GM18517 (cell line): Measurements from ENCODE around the gene NDUFB11.
A peak's percentile ranks its signal among the peaks of the same experiment; 100 is the strongest.

Source experiments
- ATAC-seq: cut with Tn5 transposase; IDR thresholded peaks from one replicate; pipeline ENCODE4 v1.9.1; 2021; ENCODE audit warnings: mild to moderate bottlenecking, moderate library complexity; ENCODE audit not compliant: unreplicated experiment

Gene NDUFB11

DNA sequence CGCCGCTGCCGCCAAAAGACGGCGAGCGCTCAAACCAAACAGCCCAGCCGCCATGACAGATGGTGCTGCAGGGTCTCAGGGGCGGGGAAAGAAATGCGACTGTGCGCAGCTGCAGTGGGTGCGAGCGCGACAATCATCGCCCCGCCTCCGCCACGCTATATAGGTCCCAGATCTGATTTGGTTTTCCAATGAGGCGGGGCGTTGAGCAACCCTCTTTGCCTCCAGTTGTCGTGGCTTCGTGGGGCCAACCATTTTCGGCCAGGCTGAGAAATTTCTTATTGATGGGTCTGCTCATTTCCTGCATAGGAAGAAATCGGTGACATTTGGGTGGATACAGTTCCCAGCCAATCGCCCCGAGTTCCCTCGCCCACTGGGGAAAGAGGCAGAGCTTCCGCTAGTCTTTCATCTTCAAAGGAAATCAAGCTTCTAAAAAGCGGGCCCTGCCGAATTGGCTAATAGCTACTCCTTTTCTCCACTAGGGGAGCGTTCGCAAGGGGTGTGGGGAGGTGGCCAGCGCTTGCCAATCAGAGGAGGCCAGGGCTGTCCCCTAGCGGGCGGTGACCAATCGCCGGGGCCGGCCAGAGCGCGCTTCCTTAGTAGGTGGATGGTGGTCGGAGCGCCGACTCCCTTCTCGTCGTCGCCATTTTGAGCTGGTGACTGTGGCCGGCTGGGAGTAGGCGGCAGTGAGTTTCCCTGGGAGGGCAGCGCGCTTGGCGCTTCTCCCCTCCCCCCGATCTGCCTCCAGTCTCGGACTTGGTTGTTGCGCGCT is at the start of gene NDUFB11, which contains the start of gene RBM10:
Gene NDUFB11 (minus strand): TSS at position 77 of the 769 bp plus-strand sequence. CDS start 23 bp downstream, at position 54.
Gene RBM10 (plus strand): TSS at position 596 of the 769 bp plus-strand sequence. CDS start 2,261 bp downstream, outside the sequence.
- peak; percentile 83 for ATAC-seq

DNA sequence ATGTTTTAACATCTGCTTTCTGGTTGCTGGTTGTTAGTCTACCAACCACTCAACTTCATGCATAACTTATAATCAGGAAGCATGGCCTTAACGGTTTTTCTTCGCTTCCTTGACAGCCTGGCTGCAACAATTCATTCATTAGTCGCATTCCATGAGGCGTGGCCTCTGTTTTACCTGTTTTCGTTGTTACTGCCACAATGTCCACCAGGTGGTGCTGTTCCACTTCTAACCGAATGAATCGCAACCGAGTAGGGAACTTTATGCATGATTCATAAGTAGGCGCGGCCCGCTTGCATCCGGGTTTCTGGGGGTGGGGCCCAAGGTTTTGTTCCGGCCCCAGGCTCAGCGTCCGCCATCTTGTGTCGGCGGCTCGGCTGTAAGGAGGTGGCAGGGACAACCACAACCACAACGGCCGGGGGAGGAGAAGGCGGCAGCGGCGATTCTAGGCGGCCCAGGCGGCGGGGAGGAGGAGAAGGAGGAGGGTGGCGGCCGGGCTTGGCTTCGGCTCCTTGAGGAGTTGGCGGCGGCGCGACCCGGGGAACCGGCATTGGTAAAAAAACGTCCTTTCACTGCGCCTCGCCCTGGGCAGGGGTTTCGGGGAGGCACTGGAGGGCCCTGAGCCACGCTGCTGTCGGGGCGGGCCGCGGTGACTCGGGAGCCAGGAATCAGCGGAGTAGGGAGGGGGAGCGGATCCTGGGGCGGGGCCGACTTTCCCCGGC is 49.1 kb upstream of the NDUFB11 start, which contains the start of gene UBA1:
Gene UBA1 (plus strand): TSS at position 355 of the 719 bp plus-strand sequence. CDS start 4,974 bp downstream, outside the sequence.
- ATAC-seq: peak; percentile 72

DNA sequence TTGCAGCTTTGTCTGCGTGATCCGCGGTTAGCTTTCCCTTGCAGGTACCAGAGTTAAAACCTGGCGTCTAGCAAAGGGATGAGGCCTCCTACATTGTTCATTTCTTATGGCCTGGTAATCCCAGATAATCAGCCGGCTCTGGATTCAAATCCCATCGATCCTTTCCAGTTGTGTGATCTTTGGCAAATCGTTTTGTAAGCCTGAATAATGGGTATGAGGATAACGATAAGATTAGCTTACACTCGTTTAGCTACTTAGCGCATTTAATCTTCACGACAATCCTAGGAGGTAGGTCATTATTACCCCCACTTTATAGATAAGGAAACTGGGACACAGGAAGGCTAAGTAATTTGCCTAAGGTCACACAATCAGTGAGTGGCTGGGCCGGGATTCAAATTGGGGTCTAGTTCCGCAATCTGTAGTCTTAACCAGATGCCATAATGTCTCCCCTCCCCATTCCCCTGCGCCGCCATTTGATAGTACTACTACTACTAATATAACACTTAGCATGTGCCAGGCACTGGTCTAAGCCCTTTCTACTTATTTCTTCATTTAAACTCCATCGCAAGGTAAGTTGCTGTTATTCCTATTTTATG is 47.4 kb upstream of the NDUFB11 start:
- no peak for ATAC-seq

DNA sequence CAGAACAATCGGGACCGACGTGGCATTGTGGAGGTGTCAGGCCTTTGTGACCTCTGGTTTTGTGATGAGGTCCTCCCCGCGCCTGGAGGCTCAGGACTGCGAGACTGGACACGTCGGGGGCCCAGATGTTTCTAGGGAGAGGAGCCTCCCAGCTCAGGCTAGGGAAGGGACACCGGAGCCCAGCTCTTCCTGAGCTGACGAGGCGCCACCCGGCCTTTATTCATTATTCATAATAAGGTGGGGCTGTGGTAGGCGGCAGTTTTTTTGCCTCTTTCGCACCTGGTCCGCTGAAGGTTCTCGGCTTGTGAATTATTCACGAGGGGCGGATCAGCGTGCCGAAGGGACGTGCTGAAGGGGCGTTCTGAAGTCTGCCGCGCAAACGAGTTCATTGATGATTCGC is 46.8 kb upstream of the NDUFB11 start:
- ATAC-seq: no peak

DNA sequence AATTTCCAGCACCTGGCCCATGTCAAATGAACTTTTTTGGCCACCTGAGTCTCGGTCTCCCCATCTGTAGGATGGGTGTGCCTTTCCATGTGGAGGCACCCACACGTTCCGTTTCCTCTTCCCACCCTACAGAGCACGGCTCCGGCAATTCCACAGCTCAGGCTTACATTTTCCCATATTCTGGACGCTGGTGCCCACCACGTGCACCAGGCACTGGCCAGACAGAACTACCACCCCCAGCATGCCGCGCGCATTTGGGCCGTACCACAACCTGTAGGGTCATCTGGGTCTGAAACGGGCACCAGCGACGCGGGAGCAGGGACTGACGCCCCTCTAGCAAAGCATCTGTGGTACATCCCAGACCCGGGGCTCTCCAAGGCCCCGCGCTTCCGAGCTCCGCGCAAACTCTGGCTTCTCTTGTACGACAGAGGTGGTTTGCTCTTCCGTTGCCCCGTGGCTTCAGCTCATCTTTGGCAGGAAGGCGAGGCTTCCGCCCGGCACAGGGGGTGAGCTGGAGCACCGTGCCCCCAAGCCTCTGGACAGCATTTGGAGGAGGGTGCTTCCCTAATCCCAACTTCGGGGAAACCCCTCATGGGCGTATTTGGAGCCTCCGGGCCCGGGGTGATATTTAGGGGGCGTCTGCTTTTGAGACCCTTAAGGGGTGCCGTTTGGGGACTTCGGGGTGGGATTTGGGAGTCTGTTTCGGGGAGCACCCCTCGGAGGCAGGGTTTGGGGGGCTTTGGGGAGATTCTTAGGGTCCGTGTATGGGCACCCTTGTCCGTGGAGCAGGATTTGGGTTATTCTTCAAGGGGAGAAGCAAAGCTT is 46.2 kb upstream of the NDUFB11 start:
- ATAC-seq: peak; percentile 53

DNA sequence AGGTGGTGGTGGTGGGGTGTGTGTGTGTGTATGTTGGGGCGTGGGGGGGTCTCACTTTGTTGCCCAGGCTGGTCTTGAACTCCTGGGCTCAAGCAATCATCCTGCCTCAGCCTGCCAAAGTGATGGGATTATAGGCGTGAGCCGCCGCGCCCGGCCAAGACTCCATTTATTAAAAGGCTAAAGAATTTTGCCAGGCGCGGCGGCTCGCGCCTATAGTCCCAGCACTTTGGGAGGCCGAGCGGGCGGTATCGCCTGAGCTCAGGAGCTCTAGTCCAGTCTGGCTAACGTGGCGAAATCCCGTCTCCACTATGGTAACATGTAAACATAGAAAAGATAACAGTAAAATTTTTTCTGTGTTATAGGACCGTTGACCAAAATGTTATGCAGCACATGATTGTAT is 45.4 kb upstream of the NDUFB11 start:
- ATAC-seq: no peak

DNA sequence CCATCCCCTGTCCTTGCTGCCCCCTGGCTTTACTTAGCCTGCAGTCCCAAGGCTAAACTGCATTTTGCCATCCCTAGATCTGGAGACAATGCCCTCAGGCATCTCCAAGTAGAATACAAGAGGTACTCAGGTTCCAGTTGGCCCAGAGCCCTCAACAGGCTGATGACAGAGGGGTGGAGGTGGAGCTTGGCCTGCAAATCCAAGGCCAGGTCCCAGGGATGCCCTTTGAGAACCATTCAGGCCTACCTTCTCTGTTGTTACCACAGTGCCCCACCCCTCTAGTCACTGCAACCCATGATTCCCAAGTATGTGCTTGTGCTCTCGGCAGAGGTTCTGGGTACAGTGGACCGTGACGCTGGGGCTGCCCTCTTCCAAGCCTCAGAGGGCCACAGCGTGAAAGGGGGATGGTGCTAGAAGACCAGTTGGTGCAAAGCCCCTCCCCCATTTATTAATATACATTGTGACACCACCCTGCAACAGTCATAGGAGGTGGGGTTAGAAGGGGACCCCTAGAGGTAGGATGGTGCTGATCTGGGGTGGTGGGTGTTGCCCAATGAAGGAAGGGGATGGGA is 42.7 kb upstream of the NDUFB11 start:
- no peak for ATAC-seq

DNA sequence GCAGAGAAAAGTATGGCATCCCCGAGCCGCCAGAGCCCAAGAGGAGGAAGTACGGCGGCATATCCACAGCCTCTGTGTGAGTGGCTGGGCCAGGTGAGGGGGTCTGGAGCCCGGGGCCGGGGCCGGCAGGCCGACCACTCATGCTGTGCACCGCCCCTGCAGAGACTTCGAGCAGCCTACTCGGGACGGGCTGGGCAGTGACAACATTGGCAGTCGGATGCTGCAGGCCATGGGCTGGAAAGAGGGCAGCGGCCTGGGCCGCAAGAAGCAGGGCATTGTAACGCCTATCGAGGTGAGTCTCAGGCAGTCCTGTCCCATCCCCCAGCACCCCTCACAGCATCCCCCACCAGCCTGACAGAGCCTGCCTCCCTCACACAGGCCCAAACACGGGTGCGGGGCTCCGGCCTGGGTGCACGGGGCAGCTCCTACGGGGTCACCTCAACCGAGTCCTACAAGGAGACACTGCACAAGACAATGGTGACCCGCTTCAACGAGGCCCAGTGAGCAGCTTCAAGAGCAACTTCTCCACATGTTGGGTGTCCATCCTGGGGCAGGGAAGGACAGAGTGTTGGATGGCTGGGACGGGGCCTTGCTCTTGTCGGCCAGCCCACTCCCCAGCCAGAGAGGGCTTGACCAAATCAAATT is 41.7 kb upstream of the NDUFB11 start:
- ATAC-seq: no peak

DNA sequence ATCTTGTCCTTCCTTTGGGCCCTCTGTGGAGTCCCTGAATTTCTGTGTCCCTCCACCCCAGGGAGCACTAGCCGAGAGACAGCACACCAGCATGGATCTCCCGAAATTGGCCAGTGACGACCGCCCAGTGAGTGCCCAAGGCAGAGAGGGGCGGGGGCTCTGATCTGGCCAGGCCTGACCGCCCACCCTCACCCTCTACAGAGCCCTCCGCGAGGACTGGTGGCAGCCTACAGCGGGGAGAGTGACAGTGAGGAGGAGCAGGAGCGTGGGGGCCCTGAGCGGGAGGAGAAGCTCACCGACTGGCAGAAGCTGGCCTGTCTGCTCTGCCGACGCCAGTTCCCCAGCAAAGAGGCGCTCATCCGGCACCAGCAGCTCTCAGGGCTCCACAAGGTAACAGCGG is 40.7 kb upstream of the NDUFB11 start:
- no peak for ATAC-seq

DNA sequence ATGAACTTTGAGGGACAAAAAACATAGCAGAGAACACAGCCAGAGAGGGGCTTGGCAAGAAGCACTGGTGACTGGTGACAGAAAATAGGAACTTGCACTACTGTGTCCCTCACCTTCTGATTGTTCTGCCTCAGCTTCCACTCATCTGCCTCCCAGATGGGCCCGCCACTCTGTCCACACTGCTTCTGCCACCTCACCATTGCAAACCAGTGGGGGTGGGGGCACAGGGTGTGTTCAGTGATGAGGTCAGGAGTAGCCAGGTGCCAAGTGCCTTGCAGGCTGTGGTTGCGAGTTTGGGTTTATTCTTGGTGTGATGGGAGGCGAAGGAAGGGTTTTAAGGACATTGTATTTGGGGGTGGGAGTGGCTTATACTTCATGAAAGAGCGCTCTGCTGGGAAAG is 40.0 kb upstream of the NDUFB11 start:
- no peak for ATAC-seq

DNA sequence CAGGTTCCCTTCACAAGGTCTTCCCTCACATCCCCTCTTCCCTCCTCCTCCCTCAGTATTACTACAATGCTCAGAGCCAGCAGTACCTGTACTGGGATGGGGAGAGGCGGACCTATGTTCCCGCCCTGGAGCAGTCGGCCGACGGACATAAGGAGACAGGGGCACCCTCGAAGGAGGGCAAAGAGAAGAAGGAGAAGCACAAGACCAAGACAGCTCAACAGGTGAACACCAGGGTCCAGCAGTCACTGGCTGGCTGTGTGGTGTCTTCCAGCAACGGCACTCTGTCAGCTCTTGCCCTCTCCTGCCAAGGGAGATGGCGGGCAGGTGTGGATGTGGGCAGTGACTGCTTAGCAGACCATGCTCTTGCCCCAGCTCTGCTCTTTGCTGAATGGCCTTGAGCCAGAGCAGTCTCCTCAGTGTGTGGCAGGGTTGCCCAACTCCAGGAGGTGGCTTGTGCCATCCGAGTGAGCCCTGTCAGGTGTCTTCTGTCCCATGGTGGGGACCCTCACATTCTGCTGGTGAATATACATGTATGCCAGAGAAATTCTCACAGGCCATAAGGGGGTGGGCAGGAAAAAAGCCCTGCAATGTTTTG is 37.7 kb upstream of the NDUFB11 start:
- no peak for ATAC-seq

DNA sequence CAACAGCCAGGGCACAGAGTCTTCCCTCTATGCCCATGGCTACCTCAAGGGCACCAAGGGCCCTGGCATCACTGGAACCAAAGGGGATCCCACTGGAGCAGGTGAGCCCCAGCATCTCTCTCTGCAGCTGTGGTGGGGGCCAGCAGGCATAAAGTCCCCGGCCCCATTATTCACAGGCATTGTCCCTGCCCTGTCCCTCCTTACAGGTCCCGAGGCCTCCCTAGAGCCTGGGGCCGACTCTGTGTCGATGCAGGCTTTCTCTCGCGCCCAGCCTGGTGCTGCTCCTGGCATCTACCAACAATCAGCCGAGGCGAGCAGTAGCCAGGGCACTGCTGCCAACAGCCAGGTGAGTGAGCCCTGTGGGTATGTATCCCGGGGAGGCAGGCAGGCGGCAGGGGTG is 36.8 kb upstream of the NDUFB11 start:
- no peak for ATAC-seq

DNA sequence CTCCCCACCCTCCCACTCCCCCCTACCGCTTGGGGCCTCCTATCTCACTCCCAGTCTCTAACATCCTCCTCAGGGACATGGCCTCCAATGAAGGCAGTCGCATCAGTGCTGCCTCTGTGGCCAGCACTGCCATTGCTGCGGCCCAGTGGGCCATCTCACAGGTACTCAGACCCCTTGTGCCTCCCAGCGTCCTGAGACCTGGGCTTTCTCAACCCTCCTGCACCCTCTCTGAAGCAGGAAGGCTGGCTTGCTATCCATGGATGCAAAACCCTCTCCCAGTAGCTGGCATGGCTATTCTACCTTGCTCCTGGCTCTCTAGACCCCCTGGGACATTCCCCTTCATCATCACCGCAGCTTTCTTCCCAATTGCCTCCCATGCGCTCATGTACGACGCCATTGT is 35.8 kb upstream of the NDUFB11 start:
- no peak for ATAC-seq

DNA sequence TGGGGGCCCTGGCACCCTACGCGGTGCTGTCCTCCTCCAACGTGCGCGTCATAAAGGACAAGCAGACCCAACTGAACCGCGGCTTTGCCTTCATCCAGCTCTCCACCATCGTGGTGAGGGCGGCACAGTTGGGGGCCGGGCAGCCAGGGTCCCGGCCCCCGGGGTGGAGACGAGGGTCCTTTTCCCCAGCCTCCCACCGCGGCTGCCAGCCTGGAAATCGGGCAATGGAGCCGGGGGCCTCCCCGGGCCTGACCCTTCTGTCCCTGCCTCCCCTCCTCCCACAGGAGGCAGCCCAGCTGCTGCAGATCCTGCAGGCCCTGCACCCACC is 35.4 kb upstream of the NDUFB11 start:
- ATAC-seq: no peak

DNA sequence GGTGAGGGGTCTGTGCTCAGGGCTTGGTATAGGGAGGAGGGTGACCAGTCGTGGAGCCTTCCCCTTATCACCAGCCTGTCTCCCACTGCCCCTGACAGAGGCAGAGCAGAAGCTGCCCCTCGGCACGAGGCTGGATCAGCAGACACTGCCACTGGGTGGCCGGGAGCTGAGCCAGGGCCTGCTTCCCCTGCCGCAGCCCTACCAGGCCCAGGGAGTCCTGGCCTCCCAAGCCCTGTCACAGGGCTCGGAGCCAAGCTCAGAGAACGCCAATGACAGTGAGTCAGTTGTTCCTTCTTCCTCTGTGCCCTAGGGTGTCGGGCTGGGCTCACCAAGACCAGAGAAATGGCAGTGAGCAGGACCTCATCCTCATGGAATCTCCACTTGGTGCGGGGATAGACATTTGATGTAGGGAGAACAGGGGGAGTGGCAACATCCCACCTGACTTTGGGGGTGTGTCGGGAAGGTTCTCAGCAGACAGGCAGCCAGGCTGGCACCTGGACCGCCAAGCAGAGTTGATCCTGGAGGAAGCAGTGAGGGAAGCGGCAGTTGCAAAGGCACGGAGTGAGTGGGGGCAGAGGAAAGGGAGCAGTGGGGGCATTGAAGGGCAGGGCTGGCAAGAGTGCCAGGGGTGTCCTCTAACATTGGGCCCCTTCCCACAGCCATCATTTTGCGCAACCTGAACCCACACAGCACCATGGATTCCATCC is 34.9 kb upstream of the NDUFB11 start:
- no peak for ATAC-seq

DNA sequence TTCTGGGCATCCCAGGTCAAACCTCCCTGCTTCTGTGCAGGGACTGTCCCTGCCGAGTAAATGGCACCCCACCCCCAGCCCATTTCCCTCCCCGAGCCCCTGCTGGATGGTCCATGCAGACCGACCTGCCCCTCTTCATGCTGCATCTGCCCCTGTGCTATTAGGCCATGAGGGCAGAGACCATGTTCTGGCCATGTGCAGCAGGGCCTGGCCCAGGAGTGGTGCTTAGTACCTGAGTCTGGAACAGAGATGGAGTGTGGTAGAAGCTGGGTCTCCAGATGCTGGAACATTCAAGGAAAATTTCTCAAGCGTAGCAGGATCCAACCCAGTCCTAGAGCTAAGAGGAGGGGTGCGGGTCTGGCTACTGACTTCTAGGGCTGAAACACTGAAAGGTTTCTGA is 33.8 kb upstream of the NDUFB11 start:
- no peak for ATAC-seq

DNA sequence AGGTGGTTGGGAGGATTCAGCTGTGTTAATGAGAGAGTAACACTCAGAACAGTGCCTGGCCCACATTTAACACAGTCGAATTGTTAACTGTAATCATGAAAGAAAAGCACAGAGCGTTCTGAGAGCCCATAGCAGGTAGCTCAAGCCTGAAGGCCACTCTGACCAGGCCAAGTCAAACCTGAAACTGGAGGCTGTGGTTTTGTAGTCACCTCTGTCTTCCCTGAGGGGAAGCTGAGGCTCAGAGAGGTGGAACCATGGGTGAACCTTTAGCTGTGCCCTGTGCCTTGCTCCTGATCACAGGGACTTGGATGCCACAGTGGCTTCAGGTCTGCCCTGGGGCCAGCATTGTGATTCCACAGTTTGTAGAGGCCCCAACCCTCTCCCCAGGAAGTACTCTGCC is 32.6 kb upstream of the NDUFB11 start:
- no peak for ATAC-seq

DNA sequence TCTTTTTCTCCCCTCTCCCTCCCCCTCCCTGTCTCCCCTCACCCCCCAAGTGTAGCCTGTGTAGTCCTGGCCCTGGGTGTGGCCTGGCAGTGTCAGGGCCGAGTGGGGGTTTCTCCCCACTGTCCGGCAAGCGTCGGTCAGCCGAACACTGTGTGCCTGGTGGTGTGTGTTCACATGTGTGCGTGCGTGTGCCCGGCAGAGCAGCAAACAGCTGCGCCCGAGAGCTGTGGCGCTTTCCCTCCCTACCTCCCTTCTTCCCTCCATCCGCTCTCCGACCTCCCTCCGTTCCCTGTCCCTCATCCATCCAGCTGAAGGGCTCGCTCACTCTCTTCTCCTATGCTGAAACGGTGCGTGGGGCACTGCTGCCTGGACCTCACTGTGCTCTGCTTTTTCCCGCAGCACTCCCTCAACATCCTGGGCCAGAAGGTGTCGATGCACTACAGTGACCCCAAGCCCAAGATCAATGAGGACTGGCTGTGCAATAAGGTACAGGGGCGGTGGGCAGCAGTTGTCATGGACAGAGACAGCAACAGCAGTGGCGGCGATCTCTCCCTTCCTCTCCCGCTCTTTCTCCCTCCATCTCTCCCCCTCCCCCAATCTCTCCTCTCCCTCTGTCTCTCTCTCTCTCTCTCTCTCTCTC is 31.7 kb upstream of the NDUFB11 start:
- no peak for ATAC-seq

DNA sequence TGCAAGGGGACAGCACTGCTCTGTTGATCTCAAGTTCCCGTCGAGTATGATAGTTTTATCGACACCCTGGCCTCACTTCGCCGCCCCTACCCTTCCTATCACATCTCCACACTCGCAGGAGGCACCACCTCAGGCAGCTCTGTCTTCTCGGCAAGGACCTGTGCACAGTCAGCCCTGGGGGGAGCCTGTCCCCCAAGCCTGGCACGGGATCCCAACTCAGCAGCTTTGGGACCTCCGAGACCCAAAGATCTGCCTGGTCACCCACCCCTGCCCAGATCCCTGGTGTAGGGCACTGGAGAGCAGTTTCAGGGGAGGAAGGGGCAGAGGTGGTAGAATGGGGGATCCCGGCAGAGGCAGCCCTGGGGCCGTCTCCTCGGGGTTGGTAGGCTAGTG is 31.1 kb upstream of the NDUFB11 start:
- ATAC-seq: no peak
